ENCODE data around the gene RNF123. TPM values are rescaled to one million over a fixed set of nuclear protein-coding genes. Genes with fewer than 3 reads are reported as not detected.

RNF123 gene
- total and polyA plus RNA-seq, 2 experiments from 2014 or later = 14.6 to 32.5 TPM

DNA sequence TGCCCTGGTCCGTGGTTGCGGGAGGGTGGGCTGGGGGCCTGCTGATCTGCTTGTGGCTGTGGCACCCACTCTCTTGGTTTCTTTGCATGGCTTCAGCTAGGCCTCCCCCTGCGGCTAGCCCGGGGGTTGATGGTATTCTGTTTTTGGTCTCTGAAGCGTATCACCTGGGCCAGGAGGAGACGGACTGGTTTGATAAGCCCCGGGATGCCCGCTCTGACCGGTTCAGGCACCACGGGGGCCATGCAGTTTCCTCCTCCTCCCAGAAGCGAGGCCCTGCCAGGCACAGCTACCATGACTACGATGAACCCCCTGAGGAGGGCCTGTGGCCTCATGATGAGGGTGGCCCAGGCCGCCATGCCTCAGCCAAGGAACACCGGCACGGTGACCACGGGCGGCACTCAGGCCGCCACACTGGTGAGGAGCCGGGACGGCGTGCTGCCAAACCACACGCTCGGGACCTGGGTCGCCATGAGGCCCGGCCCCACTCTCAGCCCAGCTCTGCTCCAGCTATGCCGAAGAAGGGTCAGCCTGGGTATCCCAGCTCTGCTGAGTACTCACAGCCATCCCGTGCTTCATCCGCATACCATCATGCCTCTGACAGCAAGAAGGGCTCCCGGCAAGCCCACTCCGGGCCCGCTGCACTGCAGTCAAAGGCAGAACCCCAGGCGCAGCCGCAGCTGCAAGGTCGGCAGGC lies 26.5 kb upstream of the RNF123 start:
- Mint-ChIP-seq H3K36me3 (ENCODE audit: low read depth) (no peaks in the 10 kb centered on the region; the same call in 2 of the 3 replicates), H3K4me1 (peaks cover 16% of the 10 kb centered on the region)

DNA sequence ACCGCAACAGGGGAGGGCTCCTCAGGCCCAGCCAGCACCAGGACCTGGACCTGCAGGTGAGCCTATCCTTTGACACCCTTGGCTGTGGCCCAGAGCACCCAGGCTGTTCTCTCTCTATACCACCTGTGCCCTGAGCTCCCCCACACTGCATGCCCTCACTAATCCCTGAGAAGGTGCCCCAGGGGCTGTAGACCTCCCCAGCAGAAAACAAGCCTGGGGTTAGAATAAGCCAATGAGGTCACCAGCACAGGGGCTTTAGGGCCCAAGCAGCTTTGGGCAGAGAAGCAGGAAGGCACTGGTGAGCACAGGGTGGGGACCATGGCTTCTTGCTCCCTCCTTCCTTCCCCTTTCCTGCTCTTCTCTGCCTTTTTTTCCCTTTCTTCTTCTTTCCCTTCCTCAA lies 25.5 kb upstream of the RNF123 start:
- Histone ChIP-seq H3K27me3 (ENCODE audit: insufficient read depth) (no peaks in the 10 kb centered on the region), H3K4me2 (no peak overlapping the region), H3F3A (replicated peaks; ENCODE audit: low read depth) (no peaks in the 10 kb centered on the region), H2AFZ (no peak overlapping the region), H3K9me2 (ENCODE audit: insufficient read depth) (no peaks in the 10 kb centered on the region), H3K4me1 (ENCODE audit: insufficient read depth) (no peaks in the 10 kb centered on the region), H3K79me2 (replicated peaks; ENCODE audit: insufficient read depth) (no peaks in the 10 kb centered on the region), H3K4me3 (no peak overlapping the region), H3K27ac (ENCODE audit: low read depth) (no peak overlapping the region), H3K36me3 (ENCODE audit: insufficient read depth) (no peaks in the 10 kb centered on the region), H4K20me1 (replicated peaks; ENCODE audit: insufficient read depth) (no peaks in the 10 kb centered on the region)
- Mint-ChIP-seq H3K9me3 (no peaks in the 10 kb centered on the region), H3K4me3 (no peak overlapping the region), H3K36me3 (ENCODE audit: low read depth) (no peaks in the 10 kb centered on the region; the same call in 2 of the 3 replicates), H3K27ac (no peak overlapping the region), H3K27me3 (ENCODE audit: insufficient read depth, low read depth, poor library complexity) (peaks cover 15% of the 10 kb centered on the region), H3K4me1 (peaks cover 21% of the 10 kb centered on the region)
- DNase-seq (ENCODE audit: low spot score) (no peak), ATAC-seq (no peak)
- TF ChIP-seq, protein P1, sequence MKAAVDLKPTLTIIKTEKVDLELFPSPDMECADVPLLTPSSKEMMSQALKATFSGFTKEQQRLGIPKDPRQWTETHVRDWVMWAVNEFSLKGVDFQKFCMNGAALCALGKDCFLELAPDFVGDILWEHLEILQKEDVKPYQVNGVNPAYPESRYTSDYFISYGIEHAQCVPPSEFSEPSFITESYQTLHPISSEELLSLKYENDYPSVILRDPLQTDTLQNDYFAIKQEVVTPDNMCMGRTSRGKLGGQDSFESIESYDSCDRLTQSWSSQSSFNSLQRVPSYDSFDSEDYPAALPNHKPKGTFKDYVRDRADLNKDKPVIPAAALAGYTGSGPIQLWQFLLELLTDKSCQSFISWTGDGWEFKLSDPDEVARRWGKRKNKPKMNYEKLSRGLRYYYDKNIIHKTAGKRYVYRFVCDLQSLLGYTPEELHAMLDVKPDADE (IDR thresholded peaks at IDR 0.05) = no peak
- TF ChIP-seq ZNF114 (CRISPR knock-in tag; IDR thresholded peaks at IDR 0.05) (no peak), EZH2 (IDR thresholded peaks at IDR 0.05; ENCODE audit: low read depth, unreplicated experiment) (no peak)
- TF ChIP-seq, protein P2, sequence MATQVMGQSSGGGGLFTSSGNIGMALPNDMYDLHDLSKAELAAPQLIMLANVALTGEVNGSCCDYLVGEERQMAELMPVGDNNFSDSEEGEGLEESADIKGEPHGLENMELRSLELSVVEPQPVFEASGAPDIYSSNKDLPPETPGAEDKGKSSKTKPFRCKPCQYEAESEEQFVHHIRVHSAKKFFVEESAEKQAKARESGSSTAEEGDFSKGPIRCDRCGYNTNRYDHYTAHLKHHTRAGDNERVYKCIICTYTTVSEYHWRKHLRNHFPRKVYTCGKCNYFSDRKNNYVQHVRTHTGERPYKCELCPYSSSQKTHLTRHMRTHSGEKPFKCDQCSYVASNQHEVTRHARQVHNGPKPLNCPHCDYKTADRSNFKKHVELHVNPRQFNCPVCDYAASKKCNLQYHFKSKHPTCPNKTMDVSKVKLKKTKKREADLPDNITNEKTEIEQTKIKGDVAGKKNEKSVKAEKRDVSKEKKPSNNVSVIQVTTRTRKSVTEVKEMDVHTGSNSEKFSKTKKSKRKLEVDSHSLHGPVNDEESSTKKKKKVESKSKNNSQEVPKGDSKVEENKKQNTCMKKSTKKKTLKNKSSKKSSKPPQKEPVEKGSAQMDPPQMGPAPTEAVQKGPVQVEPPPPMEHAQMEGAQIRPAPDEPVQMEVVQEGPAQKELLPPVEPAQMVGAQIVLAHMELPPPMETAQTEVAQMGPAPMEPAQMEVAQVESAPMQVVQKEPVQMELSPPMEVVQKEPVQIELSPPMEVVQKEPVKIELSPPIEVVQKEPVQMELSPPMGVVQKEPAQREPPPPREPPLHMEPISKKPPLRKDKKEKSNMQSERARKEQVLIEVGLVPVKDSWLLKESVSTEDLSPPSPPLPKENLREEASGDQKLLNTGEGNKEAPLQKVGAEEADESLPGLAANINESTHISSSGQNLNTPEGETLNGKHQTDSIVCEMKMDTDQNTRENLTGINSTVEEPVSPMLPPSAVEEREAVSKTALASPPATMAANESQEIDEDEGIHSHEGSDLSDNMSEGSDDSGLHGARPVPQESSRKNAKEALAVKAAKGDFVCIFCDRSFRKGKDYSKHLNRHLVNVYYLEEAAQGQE (IDR thresholded peaks at IDR 0.05; ENCODE audit: unreplicated experiment) = no peak
- TF ChIP-seq, protein P3, sequence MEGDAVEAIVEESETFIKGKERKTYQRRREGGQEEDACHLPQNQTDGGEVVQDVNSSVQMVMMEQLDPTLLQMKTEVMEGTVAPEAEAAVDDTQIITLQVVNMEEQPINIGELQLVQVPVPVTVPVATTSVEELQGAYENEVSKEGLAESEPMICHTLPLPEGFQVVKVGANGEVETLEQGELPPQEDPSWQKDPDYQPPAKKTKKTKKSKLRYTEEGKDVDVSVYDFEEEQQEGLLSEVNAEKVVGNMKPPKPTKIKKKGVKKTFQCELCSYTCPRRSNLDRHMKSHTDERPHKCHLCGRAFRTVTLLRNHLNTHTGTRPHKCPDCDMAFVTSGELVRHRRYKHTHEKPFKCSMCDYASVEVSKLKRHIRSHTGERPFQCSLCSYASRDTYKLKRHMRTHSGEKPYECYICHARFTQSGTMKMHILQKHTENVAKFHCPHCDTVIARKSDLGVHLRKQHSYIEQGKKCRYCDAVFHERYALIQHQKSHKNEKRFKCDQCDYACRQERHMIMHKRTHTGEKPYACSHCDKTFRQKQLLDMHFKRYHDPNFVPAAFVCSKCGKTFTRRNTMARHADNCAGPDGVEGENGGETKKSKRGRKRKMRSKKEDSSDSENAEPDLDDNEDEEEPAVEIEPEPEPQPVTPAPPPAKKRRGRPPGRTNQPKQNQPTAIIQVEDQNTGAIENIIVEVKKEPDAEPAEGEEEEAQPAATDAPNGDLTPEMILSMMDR (conservative IDR thresholded peaks at IDR 0.05; ENCODE audit: low read depth in 2 of 2) = no peak

More for the DNA sequence above, 26.5 kb upstream of the RNF123 start:
- Mint-ChIP-seq H3K27ac (no peak overlapping the region), H3K27me3 (ENCODE audit: insufficient read depth, low read depth, poor library complexity) (peaks cover 13% of the 10 kb centered on the region), H3K9me3 (no peaks in the 10 kb centered on the region), H3K4me3 (no peak overlapping the region)
- Histone ChIP-seq H3K27ac (ENCODE audit: low read depth) (no peak overlapping the region), H3K4me1 (ENCODE audit: insufficient read depth) (no peaks in the 10 kb centered on the region), H3F3A (replicated peaks; ENCODE audit: low read depth) (no peaks in the 10 kb centered on the region), H3K9me2 (ENCODE audit: insufficient read depth) (no peaks in the 10 kb centered on the region), H4K20me1 (replicated peaks; ENCODE audit: insufficient read depth) (no peaks in the 10 kb centered on the region), H3K4me3 (no peak overlapping the region), H3K4me2 (no peak overlapping the region), H3K27me3 (ENCODE audit: insufficient read depth) (no peaks in the 10 kb centered on the region), H3K36me3 (ENCODE audit: insufficient read depth) (no peaks in the 10 kb centered on the region), H2AFZ (no peak overlapping the region), H3K79me2 (replicated peaks; ENCODE audit: insufficient read depth) (no peaks in the 10 kb centered on the region)
- ATAC-seq = no peak
- DNase-seq (ENCODE audit: low spot score) = no peak
- no peak for TF ChIP-seq CREB1 (CRISPR knock-in tag; IDR thresholded peaks at IDR 0.05; ENCODE audit: low read depth)
- no peak for TF ChIP-seq STAT1 (IDR thresholded peaks at IDR 0.05; ENCODE audit: unreplicated experiment)

Data from GM23338 (cell line).